ENCODE data around the gene ITGA8. TPM values are rescaled to one million over a fixed set of nuclear protein-coding genes. Genes with fewer than 3 reads are reported as not detected.

Gene ITGA8
- total and polyA plus RNA-seq, 9 of the 15 experiments (the other 6 are each of a cell fraction or from before 2014, with no cell fraction given), result 0.01 to 0.07 (median 0.04) TPM; not detected in 5

DNA sequence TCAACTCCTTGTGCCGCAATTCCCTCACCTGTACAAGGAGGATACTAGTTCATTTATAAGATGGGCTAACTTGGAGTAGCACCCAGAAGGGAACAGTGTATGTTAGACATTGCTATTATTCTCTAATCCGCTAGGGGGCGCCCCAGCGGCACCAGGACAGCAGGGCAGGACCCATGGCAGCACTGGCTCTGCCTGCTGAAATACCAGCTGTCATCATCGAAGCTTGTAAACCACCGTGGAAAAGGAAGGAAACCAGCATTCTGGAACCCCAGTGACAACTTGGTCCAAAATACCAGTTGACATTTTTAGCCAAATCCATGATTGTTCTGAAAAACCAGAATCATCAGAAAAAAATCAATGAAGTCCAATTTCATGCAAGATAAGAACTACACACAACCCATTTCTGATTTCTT lies 134.4 kb downstream of the ITGA8 start (continued):
- TF ChIP-seq, protein P1, sequence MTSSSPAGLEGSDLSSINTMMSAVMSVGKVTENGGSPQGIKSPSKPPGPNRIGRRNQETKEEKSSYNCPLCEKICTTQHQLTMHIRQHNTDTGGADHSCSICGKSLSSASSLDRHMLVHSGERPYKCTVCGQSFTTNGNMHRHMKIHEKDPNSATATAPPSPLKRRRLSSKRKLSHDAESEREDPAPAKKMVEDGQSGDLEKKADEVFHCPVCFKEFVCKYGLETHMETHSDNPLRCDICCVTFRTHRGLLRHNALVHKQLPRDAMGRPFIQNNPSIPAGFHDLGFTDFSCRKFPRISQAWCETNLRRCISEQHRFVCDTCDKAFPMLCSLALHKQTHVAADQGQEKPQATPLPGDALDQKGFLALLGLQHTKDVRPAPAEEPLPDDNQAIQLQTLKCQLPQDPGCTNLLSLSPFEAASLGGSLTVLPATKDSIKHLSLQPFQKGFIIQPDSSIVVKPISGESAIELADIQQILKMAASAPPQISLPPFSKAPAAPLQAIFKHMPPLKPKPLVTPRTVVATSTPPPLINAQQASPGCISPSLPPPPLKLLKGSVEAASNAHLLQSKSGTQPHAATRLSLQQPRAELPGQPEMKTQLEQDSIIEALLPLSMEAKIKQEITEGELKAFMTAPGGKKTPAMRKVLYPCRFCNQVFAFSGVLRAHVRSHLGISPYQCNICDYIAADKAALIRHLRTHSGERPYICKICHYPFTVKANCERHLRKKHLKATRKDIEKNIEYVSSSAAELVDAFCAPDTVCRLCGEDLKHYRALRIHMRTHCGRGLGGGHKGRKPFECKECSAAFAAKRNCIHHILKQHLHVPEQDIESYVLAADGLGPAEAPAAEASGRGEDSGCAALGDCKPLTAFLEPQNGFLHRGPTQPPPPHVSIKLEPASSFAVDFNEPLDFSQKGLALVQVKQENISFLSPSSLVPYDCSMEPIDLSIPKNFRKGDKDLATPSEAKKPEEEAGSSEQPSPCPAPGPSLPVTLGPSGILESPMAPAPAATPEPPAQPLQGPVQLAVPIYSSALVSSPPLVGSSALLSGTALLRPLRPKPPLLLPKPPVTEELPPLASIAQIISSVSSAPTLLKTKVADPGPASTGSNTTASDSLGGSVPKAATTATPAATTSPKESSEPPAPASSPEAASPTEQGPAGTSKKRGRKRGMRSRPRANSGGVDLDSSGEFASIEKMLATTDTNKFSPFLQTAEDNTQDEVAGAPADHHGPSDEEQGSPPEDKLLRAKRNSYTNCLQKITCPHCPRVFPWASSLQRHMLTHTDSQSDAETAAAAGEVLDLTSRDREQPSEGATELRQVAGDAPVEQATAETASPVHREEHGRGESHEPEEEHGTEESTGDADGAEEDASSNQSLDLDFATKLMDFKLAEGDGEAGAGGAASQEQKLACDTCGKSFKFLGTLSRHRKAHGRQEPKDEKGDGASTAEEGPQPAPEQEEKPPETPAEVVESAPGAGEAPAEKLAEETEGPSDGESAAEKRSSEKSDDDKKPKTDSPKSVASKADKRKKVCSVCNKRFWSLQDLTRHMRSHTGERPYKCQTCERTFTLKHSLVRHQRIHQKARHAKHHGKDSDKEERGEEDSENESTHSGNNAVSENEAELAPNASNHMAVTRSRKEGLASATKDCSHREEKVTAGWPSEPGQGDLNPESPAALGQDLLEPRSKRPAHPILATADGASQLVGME (CRISPR knock-in tag; IDR thresholded peaks at IDR 0.05), result no peak
- TF ChIP-seq HNRNPK (IDR thresholded peaks at IDR 0.05; ENCODE audit: low read depth, low read length, poor library complexity, severe bottlenecking) (no peak), ZNF174 (CRISPR knock-in tag; IDR thresholded peaks at IDR 0.05) (no peak), SIN3A (IDR thresholded peaks at IDR 0.05; ENCODE audit: borderline replicate concordance in 2 of 2, control insufficient read depth in 1 of 2, low read depth in 2 of 2, low read length in 2 of 2) (no peak)
- TF ChIP-seq, protein P2, sequence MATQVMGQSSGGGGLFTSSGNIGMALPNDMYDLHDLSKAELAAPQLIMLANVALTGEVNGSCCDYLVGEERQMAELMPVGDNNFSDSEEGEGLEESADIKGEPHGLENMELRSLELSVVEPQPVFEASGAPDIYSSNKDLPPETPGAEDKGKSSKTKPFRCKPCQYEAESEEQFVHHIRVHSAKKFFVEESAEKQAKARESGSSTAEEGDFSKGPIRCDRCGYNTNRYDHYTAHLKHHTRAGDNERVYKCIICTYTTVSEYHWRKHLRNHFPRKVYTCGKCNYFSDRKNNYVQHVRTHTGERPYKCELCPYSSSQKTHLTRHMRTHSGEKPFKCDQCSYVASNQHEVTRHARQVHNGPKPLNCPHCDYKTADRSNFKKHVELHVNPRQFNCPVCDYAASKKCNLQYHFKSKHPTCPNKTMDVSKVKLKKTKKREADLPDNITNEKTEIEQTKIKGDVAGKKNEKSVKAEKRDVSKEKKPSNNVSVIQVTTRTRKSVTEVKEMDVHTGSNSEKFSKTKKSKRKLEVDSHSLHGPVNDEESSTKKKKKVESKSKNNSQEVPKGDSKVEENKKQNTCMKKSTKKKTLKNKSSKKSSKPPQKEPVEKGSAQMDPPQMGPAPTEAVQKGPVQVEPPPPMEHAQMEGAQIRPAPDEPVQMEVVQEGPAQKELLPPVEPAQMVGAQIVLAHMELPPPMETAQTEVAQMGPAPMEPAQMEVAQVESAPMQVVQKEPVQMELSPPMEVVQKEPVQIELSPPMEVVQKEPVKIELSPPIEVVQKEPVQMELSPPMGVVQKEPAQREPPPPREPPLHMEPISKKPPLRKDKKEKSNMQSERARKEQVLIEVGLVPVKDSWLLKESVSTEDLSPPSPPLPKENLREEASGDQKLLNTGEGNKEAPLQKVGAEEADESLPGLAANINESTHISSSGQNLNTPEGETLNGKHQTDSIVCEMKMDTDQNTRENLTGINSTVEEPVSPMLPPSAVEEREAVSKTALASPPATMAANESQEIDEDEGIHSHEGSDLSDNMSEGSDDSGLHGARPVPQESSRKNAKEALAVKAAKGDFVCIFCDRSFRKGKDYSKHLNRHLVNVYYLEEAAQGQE (IDR thresholded peaks at IDR 0.05; ENCODE audit: borderline replicate concordance), result peak; percentile 72; the same call in 1 of the 2 replicates
- TF ChIP-seq, protein P2 (CRISPR knock-in tag; IDR thresholded peaks at IDR 0.05; ENCODE audit: low read depth), result no peak
- TF ChIP-seq, protein P3, sequence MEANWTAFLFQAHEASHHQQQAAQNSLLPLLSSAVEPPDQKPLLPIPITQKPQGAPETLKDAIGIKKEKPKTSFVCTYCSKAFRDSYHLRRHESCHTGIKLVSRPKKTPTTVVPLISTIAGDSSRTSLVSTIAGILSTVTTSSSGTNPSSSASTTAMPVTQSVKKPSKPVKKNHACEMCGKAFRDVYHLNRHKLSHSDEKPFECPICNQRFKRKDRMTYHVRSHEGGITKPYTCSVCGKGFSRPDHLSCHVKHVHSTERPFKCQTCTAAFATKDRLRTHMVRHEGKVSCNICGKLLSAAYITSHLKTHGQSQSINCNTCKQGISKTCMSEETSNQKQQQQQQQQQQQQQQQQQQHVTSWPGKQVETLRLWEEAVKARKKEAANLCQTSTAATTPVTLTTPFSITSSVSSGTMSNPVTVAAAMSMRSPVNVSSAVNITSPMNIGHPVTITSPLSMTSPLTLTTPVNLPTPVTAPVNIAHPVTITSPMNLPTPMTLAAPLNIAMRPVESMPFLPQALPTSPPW (CRISPR knock-in tag; IDR thresholded peaks at IDR 0.05), result no peak
- TF ChIP-seq, protein P4, sequence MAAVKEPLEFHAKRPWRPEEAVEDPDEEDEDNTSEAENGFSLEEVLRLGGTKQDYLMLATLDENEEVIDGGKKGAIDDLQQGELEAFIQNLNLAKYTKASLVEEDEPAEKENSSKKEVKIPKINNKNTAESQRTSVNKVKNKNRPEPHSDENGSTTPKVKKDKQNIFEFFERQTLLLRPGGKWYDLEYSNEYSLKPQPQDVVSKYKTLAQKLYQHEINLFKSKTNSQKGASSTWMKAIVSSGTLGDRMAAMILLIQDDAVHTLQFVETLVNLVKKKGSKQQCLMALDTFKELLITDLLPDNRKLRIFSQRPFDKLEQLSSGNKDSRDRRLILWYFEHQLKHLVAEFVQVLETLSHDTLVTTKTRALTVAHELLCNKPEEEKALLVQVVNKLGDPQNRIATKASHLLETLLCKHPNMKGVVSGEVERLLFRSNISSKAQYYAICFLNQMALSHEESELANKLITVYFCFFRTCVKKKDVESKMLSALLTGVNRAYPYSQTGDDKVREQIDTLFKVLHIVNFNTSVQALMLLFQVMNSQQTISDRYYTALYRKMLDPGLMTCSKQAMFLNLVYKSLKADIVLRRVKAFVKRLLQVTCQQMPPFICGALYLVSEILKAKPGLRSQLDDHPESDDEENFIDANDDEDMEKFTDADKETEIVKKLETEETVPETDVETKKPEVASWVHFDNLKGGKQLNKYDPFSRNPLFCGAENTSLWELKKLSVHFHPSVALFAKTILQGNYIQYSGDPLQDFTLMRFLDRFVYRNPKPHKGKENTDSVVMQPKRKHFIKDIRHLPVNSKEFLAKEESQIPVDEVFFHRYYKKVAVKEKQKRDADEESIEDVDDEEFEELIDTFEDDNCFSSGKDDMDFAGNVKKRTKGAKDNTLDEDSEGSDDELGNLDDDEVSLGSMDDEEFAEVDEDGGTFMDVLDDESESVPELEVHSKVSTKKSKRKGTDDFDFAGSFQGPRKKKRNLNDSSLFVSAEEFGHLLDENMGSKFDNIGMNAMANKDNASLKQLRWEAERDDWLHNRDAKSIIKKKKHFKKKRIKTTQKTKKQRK (IDR thresholded peaks at IDR 0.05; ENCODE audit: borderline replicate concordance, low read depth, low read length), result no peak
